ENCODE measurements around the gene ZNF579. TPM values are rescaled to one million over a fixed set of nuclear protein-coding genes. Genes with fewer than 3 reads are reported as not detected.
A peak's percentile ranks its signal among the peaks of the same experiment; 100 is the strongest.
"Not testable (repeated sequence)": the region's sequence is repeated elsewhere in the genome, so short reads cannot be mapped to it uniquely, and the experiment has no call there.

Gene ZNF579
- total and polyA plus RNA-seq, 7 donors: 4.2 to 81.6 (median 22.9) TPM

DNA sequence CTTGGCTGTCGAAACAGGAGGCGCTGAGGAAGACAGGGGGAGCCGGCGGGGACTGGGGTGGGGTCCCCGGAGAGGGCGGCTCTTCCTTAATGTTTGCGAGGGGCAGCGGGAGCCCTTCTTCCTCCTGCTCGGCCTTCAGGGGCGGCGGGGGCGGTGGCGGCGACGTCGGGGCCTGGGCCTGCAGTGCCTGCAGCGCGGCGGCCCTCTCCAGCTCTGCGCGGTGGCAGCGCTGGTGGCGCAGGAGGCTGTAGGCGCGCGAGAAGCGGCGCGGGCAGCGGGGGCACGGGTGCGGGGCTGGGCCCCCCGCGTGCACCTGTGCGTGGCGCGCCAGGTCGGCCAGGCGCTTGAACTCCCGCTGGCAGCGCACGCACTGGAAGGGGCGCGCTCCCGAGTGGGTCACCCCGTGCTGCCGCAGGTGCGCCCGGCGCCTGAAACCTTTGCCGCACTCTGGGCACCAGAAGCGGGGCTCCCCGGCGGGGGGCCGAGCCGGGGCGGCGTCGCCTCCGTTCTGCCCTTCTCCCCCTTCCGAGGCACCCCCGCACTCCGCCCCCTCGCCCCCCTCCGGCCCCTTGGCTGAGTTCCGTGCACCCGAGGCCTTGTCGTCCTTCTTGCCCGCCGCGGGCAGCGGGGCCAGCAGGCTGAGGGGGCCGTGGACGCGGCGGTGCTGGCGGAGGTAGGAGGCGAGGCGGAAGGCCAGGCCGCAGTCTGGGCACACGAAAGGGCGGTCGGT is 2.5 kb downstream of the ZNF579 start:
- Histone ChIP-seq H3K27me3 (ENCODE audit: insufficient read depth in 3 of 3, low read length in 2 of 3) (no peaks in the 10 kb centered on the region), H3K27ac (no peak overlapping the region), H3K36me3 (ENCODE audit: insufficient read depth in 1 of 2, low read depth in 1 of 2) (peaks cover 5 to 31% of the 10 kb centered on the region in 2 donors), H3K4me1 (peaks cover 2% of the 10 kb centered on the region), H3K4me3 (no peak overlapping the region), H3K9me3 (no peaks in the 10 kb centered on the region)
- DNase-seq (no peak), ATAC-seq (no peak)
- 94 to 97% (median 96%) methylated on average over 59 to 83 of the region's 83 CpGs for WGBS, 3 donors
- TF ChIP-seq, protein P1, sequence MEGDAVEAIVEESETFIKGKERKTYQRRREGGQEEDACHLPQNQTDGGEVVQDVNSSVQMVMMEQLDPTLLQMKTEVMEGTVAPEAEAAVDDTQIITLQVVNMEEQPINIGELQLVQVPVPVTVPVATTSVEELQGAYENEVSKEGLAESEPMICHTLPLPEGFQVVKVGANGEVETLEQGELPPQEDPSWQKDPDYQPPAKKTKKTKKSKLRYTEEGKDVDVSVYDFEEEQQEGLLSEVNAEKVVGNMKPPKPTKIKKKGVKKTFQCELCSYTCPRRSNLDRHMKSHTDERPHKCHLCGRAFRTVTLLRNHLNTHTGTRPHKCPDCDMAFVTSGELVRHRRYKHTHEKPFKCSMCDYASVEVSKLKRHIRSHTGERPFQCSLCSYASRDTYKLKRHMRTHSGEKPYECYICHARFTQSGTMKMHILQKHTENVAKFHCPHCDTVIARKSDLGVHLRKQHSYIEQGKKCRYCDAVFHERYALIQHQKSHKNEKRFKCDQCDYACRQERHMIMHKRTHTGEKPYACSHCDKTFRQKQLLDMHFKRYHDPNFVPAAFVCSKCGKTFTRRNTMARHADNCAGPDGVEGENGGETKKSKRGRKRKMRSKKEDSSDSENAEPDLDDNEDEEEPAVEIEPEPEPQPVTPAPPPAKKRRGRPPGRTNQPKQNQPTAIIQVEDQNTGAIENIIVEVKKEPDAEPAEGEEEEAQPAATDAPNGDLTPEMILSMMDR (IDR thresholded peaks at IDR 0.05): no peak
- intact Hi-C loops (cut with DNase I): no loop called here

DNA sequence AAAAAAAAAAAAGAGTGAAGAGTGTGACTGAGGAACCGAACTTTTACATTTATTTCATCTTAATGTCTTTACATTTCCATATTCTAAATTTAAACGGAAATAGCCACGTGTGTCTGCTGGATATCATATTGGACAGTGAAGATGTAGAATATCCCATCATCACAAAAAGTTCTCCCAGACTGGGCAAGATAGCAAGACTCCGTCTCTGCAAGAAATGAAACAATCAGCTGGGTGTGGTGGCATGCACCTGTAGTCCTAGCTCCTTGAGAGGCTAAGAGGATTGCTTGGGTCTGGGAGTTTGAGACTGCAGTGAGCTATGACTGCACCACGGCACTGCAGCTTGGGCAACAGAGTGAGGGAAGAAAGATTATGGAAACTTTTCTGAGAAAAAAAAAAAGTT is 3.9 kb downstream of the ZNF579 start:
- WGBS, 3 donors: 86 to 94% (median 89%) methylated on average over 5 of the region's 5 CpGs
- no peak for DNase-seq
- TF ChIP-seq, protein P1 (IDR thresholded peaks at IDR 0.05): no peak

DNA sequence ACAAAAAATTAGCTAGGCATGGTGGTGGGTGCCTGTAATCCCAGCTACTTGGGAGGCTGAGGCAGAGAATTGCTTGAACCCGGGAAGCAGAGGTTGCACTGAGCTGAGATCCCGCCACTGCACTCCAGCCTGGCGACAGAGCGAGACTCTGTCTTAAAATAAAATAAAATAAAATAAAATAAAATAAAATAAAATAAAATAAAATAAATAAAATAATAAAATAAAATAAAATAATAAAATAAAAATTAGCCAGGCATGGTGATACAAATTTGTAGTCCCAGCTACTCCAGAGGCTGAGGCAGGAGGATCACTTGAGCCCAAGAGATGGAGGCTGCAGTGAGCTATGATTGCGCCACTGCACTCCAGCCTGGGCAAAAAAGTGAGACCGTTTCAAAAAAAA is 6.7 kb downstream of the ZNF579 start:
- intact Hi-C loops (cut with DNase I); H3K27me3 ChIP-seq (ENCODE audit: insufficient read depth in 3 of 3, low read length in 2 of 3); ATAC-seq; H3K4me1 ChIP-seq; H3K9me3 ChIP-seq; H3K4me3 ChIP-seq; H3K27ac ChIP-seq: not testable (repeated sequence)
- peaks cover 5 to 26% of the 10 kb centered on the region in 2 donors for H3K36me3 ChIP-seq (ENCODE audit: insufficient read depth in 1 of 2, low read depth in 1 of 2)
- 93 to 97% (median 94%) methylated on average over 6 of the region's 6 CpGs for WGBS, 3 donors
- DNase-seq: peak in 1 of 2 donors; percentile 8

More for the DNA sequence above, 3.9 kb downstream of the ZNF579 start:
- H3K4me1 ChIP-seq: peaks cover 2% of the 10 kb centered on the region
- H3K27me3 ChIP-seq (ENCODE audit: insufficient read depth in 3 of 3, low read length in 2 of 3): no peaks in the 10 kb centered on the region
- H3K27ac ChIP-seq: no peak overlapping the region
- ATAC-seq: no peak
- peaks cover 5 to 31% of the 10 kb centered on the region in 2 donors for H3K36me3 ChIP-seq (ENCODE audit: insufficient read depth in 1 of 2, low read depth in 1 of 2)
- no peak overlapping the region for H3K4me3 ChIP-seq
- intact Hi-C loops (cut with DNase I): no loop called here
- H3K9me3 ChIP-seq: no peaks in the 10 kb centered on the region

- intact Hi-C loops (cut with DNase I); H3K4me3 ChIP-seq: not testable (repeated sequence)
- 90 to 95% (median 92%) methylated on average over 5 of the region's 5 CpGs for WGBS, 3 donors
Observed at GRCh38 chr19:55569477-55569876, 11.2 kb downstream of the ZNF579 start.

GRCh38 chr19:55567708-55568328 is 12.8 kb downstream of the ZNF579 start:
- intact Hi-C loops (cut with DNase I): no loop called here
- ATAC-seq (no peak), DNase-seq (no peak)
- TF ChIP-seq, protein P1 (IDR thresholded peaks at IDR 0.05): no peak
- no peak overlapping the region for H3K27ac ChIP-seq
- H3K36me3 ChIP-seq (ENCODE audit: insufficient read depth in 1 of 2, low read depth in 1 of 2): no peaks in the 10 kb centered on the region
- no peak overlapping the region for H3K4me3 ChIP-seq
- H3K27me3 ChIP-seq (ENCODE audit: insufficient read depth in 3 of 3, low read length in 2 of 3): no peaks in the 10 kb centered on the region
- no peaks in the 10 kb centered on the region for H3K9me3 ChIP-seq
- H3K4me1 ChIP-seq: no peaks in the 10 kb centered on the region

More at GRCh38 chr19:55569477-55569876, 11.2 kb downstream of the ZNF579 start:
- peak in 1 of 2 donors; percentile 19 for DNase-seq
- not testable (repeated sequence) for H3K27me3 ChIP-seq (ENCODE audit: insufficient read depth in 3 of 3, low read length in 2 of 3); H3K9me3 ChIP-seq; ATAC-seq; H3K27ac ChIP-seq; H3K36me3 ChIP-seq (ENCODE audit: insufficient read depth in 1 of 2, low read depth in 1 of 2); H3K4me1 ChIP-seq
